ENCODE data around the gene NEK6. TPM values are rescaled to one million over a fixed set of nuclear protein-coding genes. Genes with fewer than 3 reads are reported as not detected.

NEK6 gene
- total and polyA plus RNA-seq, 10 donors = 11.2 to 71.3 (median 41.1) TPM

DNA sequence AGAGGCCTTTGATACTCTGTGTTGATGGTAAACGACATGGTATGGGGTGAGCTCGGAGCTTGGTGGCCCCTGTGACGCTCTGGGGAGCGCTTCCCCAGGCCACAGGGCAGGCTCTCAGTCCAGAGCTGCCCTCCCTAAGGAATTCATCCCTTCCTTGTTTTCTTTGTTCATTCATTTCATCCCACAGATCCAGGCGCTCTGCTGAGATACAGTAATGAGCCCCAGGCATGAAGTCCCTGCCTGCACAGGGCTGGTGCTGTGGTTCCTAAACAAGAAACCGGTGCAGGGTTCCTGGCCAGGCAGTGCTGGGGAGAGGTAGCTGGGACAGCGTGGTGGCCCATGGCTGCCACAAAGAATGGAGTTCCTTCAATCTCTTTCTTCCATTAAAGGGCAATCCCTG is 14.4 kb downstream of the NEK6 start:
- Histone ChIP-seq H3K4me3 (no peak overlapping the region), H3K27me3 (replicated peaks in 1 of 7) (no peaks in the 10 kb centered on the region), H3K4me1 (peaks cover 29 to 97% (median 82%) of the 10 kb centered on the region in 6 donors), H3K36me3 (peaks cover 0 to 19% (median 0%) of the 10 kb centered on the region in 6 donors), H3K27ac (peak overlapping the region in 4 of 8 donors; percentile 23 to 73 (median 60)), H3K9me3 (no peaks in the 10 kb centered on the region)
- WGBS, 5 donors = 86 to 94% (median 94%) methylated on average over 7 of the region's 7 CpGs
- TF ChIP-seq POLR2A (IDR thresholded peaks at IDR 0.05) (no peak), POLR2AphosphoS5 (IDR thresholded peaks at IDR 0.05) (no peak)
- TF ChIP-seq, protein P1, sequence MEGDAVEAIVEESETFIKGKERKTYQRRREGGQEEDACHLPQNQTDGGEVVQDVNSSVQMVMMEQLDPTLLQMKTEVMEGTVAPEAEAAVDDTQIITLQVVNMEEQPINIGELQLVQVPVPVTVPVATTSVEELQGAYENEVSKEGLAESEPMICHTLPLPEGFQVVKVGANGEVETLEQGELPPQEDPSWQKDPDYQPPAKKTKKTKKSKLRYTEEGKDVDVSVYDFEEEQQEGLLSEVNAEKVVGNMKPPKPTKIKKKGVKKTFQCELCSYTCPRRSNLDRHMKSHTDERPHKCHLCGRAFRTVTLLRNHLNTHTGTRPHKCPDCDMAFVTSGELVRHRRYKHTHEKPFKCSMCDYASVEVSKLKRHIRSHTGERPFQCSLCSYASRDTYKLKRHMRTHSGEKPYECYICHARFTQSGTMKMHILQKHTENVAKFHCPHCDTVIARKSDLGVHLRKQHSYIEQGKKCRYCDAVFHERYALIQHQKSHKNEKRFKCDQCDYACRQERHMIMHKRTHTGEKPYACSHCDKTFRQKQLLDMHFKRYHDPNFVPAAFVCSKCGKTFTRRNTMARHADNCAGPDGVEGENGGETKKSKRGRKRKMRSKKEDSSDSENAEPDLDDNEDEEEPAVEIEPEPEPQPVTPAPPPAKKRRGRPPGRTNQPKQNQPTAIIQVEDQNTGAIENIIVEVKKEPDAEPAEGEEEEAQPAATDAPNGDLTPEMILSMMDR (IDR thresholded peaks at IDR 0.05 in 8 of 11, conservative IDR thresholded peaks at IDR 0.05 in 3 of 11) = no peak
- no peak for DNase-seq
- intact Hi-C loops (cut with DNase I; ENCODE audit: low total_unique reads) = no loop called here

DNA sequence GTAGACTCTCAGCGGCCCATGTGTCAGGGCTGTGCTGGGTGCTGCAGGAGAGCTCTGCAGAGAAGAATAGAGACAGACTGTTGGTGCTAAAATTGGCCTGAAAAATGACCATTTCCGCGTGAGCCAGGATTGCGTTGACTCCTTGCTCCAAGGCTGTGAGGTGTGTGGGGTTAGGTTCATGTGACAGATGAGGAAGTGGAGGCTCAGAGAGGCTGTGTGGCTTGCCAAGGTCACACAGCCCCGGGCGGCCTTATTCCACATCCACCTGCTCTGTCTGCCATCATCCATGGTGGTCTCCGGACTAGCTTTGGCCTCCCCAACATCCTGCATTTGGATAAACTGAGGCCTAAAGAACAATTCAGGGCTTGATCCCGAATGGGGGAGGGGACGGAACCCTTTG is 15.2 kb downstream of the NEK6 start:
- peak overlapping the region in 2 of 8 donors; percentile 36 to 72 for H3K27ac ChIP-seq
- H3K9me3 ChIP-seq = no peaks in the 10 kb centered on the region
- WGBS, 5 donors = 70 to 79% (median 76%) methylated on average over 7 to 9 of the region's 9 CpGs
- peaks cover 22 to 97% (median 78%) of the 10 kb centered on the region in 6 donors for H3K4me1 ChIP-seq
- peaks cover 0 to 19% (median 0%) of the 10 kb centered on the region in 6 donors for H3K36me3 ChIP-seq
- no peak for DNase-seq
- intact Hi-C loops (cut with DNase I; ENCODE audit: low total_unique reads) = no loop called here
- no peak overlapping the region for H3K4me3 ChIP-seq
- no peaks in the 10 kb centered on the region for H3K27me3 ChIP-seq (replicated peaks in 1 of 7)
- TF ChIP-seq, protein P1 (IDR thresholded peaks at IDR 0.05 in 8 of 11, conservative IDR thresholded peaks at IDR 0.05 in 3 of 11) = no peak

DNA sequence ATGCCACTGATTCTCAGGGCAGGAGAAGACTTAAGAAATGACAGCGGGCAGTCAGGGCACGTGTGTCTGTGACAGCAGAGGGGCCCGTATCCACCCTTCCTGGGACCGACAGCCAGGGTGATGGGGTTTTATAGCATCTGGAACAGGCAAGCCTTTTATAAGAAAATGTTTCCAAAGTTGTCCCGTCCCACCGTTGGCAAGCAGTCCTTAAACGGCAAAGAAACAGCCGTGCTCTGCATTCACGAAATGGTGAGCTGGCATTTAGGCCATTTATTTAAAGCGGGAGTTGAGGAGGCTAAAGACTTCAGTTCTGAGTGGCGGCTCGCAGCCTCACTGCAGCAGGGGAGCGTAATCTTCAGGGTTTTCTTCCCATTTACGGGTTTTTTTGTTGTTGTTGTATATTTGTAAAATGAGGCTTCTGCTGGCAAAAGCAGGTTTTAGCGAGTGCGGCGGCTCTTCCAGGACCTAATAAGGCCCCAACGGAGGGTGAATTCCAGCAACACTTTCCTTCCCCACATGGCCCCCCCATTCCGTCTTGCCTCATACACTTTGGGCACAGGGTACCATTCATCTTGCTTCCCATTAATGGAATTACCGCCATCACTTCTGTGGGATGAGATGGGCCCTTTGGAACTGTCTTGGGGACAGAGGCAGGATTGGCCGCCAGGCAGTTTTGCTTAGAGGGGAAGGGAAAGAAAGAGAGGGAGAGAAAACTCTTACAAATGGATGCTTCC is 15.8 kb downstream of the NEK6 start:
- no peaks in the 10 kb centered on the region for H3K9me3 ChIP-seq
- H3K4me1 ChIP-seq = peaks cover 22 to 97% (median 76%) of the 10 kb centered on the region in 6 donors
- intact Hi-C loops (cut with DNase I; ENCODE audit: low total_unique reads) = no loop called here
- DNase-seq = no peak
- no peak overlapping the region for H3K4me3 ChIP-seq
- no peak for TF ChIP-seq POLR2AphosphoS5 (IDR thresholded peaks at IDR 0.05)
- TF ChIP-seq POLR2A (IDR thresholded peaks at IDR 0.05) = no peak
- TF ChIP-seq, protein P1 (IDR thresholded peaks at IDR 0.05 in 8 of 11, conservative IDR thresholded peaks at IDR 0.05 in 3 of 11) = no peak
- peaks cover 0 to 19% (median 0%) of the 10 kb centered on the region in 6 donors for H3K36me3 ChIP-seq
- WGBS, 5 donors = 81 to 91% (median 88%) methylated on average over 21 of the region's 21 CpGs
- no peaks in the 10 kb centered on the region for H3K27me3 ChIP-seq (replicated peaks in 1 of 7)
- H3K27ac ChIP-seq = peak overlapping the region in 5 of 8 donors; percentile 4 to 72 (median 29)

DNA sequence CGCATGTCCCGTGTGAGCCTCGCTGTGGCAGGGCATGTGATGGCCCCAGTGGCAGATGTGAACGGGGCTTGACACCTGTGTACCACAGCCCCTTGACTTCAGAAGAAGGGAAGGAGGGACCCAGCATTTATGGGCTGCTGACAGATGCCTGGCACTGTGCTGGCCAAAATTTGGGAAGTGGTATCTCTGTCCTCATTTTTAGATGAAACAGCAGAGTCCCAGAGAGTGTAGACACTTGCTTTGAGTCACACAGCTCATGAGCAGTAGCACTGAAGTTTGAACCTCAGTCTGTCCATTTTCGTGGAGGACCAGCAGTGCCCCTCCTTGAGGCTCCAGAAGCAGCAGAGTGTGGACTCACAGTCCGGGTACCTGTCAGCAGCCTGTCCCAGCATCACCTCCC is 16.5 kb downstream of the NEK6 start:
- Histone ChIP-seq H3K9me3 (no peaks in the 10 kb centered on the region), H3K4me3 (no peak overlapping the region), H3K36me3 (peaks cover 0 to 19% (median 0%) of the 10 kb centered on the region in 6 donors), H3K27me3 (replicated peaks in 1 of 7) (no peaks in the 10 kb centered on the region), H3K4me1 (peaks cover 20 to 97% (median 74%) of the 10 kb centered on the region in 6 donors), H3K27ac (peak overlapping the region in 5 of 8 donors; percentile 4 to 55 (median 29))
- 82 to 96% (median 85%) methylated on average over 6 of the region's 6 CpGs for WGBS, 5 donors
- DNase-seq = no peak
- intact Hi-C loops (cut with DNase I; ENCODE audit: low total_unique reads) = no loop called here
- TF ChIP-seq POLR2A (IDR thresholded peaks at IDR 0.05) (no peak), POLR2AphosphoS5 (IDR thresholded peaks at IDR 0.05) (no peak)
- TF ChIP-seq, protein P1 (IDR thresholded peaks at IDR 0.05 in 8 of 11, conservative IDR thresholded peaks at IDR 0.05 in 3 of 11) = no peak

All from spleen (tissue), 11 donors.